ENCODE measurements around the gene MAGI3. TPM values are rescaled to one million over a fixed set of nuclear protein-coding genes. Genes with fewer than 3 reads are reported as not detected.
A peak's percentile ranks its signal among the peaks of the same experiment; 100 is the strongest.
"Not testable (repeated sequence)": the region's sequence is repeated elsewhere in the genome, so short reads cannot be mapped to it uniquely, and the experiment has no call there.

The MAGI3 gene
- total RNA-seq, 6 experiments from 2014 or later = 8.5 to 14.5 (median 12.3) TPM

DNA sequence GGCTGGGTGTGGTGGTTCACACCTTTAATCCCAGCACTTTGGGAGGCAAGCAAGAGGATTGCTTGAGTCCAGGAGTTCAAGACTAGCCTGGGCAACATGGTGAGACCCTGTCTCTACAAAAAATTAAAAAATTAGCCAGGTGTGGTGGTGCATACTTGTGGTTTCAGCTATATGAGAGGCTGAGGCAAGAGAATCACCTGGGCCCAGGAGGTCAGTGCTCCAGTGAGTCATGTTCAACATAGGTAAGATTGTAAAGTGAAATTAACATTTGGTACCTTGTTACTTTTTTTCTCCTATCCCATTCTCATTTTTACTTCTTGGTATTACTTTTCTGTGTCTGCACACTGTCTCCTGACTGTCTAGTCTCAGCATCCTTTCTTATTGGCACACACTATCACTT is 19.0 kb downstream of the MAGI3 start:
- peak in 1 of 4 donors; percentile 44 for ATAC-seq
- Histone ChIP-seq H3K36me3 (no peaks in the 10 kb centered on the region), H3K27me3 (no peaks in the 10 kb centered on the region), H3K27ac (no peak overlapping the region), H3K4me3 (no peak overlapping the region), H3K9me3 (no peaks in the 10 kb centered on the region), H3K4me1 (peaks cover 0 to 10% (median 3%) of the 10 kb centered on the region in 4 donors)
- intact Hi-C loops (cut with DNase I) = no loop called here
- TF ChIP-seq, protein P1, sequence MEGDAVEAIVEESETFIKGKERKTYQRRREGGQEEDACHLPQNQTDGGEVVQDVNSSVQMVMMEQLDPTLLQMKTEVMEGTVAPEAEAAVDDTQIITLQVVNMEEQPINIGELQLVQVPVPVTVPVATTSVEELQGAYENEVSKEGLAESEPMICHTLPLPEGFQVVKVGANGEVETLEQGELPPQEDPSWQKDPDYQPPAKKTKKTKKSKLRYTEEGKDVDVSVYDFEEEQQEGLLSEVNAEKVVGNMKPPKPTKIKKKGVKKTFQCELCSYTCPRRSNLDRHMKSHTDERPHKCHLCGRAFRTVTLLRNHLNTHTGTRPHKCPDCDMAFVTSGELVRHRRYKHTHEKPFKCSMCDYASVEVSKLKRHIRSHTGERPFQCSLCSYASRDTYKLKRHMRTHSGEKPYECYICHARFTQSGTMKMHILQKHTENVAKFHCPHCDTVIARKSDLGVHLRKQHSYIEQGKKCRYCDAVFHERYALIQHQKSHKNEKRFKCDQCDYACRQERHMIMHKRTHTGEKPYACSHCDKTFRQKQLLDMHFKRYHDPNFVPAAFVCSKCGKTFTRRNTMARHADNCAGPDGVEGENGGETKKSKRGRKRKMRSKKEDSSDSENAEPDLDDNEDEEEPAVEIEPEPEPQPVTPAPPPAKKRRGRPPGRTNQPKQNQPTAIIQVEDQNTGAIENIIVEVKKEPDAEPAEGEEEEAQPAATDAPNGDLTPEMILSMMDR (IDR thresholded peaks at IDR 0.05) = no peak
- TF ChIP-seq POLR2A (IDR thresholded peaks at IDR 0.05) = no peak
- no peak for DNase-seq

DNA sequence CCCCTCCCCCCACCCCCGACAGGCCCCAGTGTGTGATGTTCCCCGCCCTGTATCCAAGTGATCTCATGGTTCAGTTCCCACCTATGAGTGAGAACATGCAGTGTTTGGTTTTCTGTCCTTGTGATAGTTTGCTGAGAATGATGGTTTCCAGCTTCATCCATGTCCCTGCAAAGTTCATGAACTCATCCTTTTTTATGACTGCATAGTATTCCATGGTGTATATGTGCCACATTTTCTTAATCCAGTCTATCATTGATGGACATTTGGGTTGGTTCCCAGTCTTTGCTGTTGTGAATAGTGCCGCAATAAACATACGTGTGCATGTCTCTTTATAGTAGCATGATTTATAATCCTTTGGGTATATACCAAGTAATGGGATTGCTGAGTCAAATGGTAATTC is 21.7 kb downstream of the MAGI3 start:
- 100% methylated on average over 2 of the region's 4 CpGs for WGBS (ENCODE audit: insufficient coverage, low coverage, low lambda C conversion rate, missing lambda C conversion rate)
- H3K27ac ChIP-seq; DNase-seq; intact Hi-C loops (cut with DNase I); ATAC-seq; H3K27me3 ChIP-seq; H3K36me3 ChIP-seq; H3K9me3 ChIP-seq; H3K4me3 ChIP-seq: not testable (repeated sequence)
- H3K4me1 ChIP-seq = peaks cover 0 to 11% (median 5%) of the 10 kb centered on the region in 4 donors

DNA sequence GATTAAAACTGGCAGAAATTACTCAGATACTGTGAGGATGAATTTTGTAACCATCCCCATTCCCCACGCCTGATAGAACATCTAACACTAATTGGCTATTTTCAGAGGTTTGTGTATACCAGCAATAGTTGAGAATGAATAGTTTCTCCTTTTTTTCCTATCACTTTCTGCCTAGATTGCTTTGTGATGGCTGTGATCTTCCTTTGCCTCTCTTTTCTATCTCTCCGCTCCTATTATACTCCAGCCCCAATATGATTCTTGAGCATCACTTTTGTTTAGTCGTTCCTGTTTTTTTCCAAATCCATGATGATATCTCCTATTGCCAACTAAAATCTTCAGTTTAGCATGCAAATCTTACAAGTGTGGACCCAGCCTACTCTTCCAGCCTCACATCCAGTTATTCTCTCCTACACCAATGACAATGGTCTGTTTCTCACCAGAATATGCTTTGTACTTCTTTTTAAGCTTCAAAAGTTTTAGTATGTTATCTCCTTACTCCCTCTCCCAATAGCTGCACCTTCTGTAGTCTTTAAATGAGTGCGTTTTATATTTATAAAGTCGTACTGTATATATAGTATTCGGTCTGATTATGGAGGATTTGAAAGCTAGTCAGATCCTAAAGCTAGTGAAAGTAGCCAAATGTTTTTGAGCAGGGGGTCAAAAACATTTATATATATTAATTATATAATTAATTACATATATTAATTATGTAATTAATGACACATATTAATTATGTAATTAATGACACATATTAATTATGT is 25.2 kb downstream of the MAGI3 start:
- no peak for DNase-seq
- peak; percentile 25 to 39 (median 27) for ATAC-seq
- H3K27ac ChIP-seq = no peak overlapping the region

GRCh38 chr1:113416071-113416470 is 25.8 kb downstream of the MAGI3 start:
- H3K27ac ChIP-seq; H3K4me1 ChIP-seq; intact Hi-C loops (cut with DNase I); H3K4me3 ChIP-seq; ATAC-seq; H3K36me3 ChIP-seq; H3K9me3 ChIP-seq; DNase-seq; H3K27me3 ChIP-seq: not testable (repeated sequence)

More for the DNA sequence above, 25.2 kb downstream of the MAGI3 start:
- H3K9me3 ChIP-seq = peaks cover 0 to 2% (median 0%) of the 10 kb centered on the region in 4 donors
- no peaks in the 10 kb centered on the region for H3K36me3 ChIP-seq
- H3K27me3 ChIP-seq = no peaks in the 10 kb centered on the region
- no peak overlapping the region for H3K4me3 ChIP-seq
- H3K4me1 ChIP-seq = peaks cover 0 to 7% (median 2%) of the 10 kb centered on the region in 4 donors
- TF ChIP-seq, protein P1 (IDR thresholded peaks at IDR 0.05) = no peak
- intact Hi-C loops (cut with DNase I) = no loop called here
- 52% methylated on average over 6 of the region's 6 CpGs for WGBS (ENCODE audit: insufficient coverage, low coverage, low lambda C conversion rate, missing lambda C conversion rate)

DNA sequence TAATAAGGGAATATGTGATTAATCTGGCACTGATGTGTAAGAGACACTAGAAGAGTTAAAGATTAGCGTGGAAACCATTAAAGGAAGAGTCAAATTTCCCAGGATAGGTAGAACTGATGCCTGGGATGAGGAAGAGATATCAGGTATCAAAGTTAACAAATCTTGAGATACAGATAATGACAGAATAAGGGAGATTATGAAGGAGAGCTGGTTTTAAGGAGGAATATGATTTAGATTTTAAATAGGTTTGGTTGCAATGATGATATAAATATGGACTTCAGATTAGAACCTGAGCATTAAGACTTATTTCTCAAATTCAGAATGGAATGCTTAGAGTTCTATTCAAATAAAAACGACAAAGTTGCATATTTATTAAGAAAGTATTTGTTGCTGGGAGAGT is 26.2 kb downstream of the MAGI3 start:
- 78% methylated on average over 2 of the region's 2 CpGs for WGBS (ENCODE audit: insufficient coverage, low coverage, low lambda C conversion rate, missing lambda C conversion rate)

More for the DNA sequence above, 26.2 kb downstream of the MAGI3 start:
- Histone ChIP-seq H3K4me3 (no peak overlapping the region), H3K27me3 (no peaks in the 10 kb centered on the region), H3K36me3 (no peaks in the 10 kb centered on the region), H3K9me3 (peaks cover 0 to 2% (median 0%) of the 10 kb centered on the region in 4 donors), H3K27ac (no peak overlapping the region), H3K4me1 (peaks cover 0 to 5% (median 0%) of the 10 kb centered on the region in 4 donors)
- intact Hi-C loops (cut with DNase I) = no loop called here
- TF ChIP-seq, protein P1 (IDR thresholded peaks at IDR 0.05) = no peak
- no peak for TF ChIP-seq POLR2A (IDR thresholded peaks at IDR 0.05)
- DNase-seq = no peak
- ATAC-seq = no peak
